Uterus (tissue), 4 donors: Measurements from ENCODE around the gene SMC3. TPM values are rescaled to one million over a fixed set of nuclear protein-coding genes. Genes with fewer than 3 reads are reported as not detected.
"Not testable (repeated sequence)": the region's sequence is repeated elsewhere in the genome, so short reads cannot be mapped to it uniquely, and the experiment has no call there.

ENCODE experiments used
- DNase-seq, 2 donors: peaks; one replicate each; pipeline ENCODE4 v3.0.0-alpha.2; 2019 to 2020
- H3K27ac ChIP-seq, 2 donors: fragments of 200-600 bp; sonication (generic); 1 replicate in 1 of 2; 2 replicates in 1 of 2; pipeline ENCODE4 v1.5.1; 2016 to 2018
- H3K27me3 ChIP-seq, 2 donors: fragments of 200-600 bp; sonication (generic); one replicate each; pipeline ENCODE4 v1.5.1; 2018 to 2019; ENCODE audit warnings: control low read depth in 1 of 2
- H3K36me3 ChIP-seq, 2 donors: fragments of 200-600 bp; sonication (generic); one replicate each; pipeline ENCODE4 v1.5.1; 2019; ENCODE audit warnings: control low read depth in 1 of 2
- H3K4me1 ChIP-seq, 2 donors: fragments of 200-600 bp; sonication (generic); one replicate each; pipeline ENCODE4 v1.5.1; 2018 to 2019; ENCODE audit warnings: control low read depth in 1 of 2
- H3K4me3 ChIP-seq, 2 donors: fragments of 200-600 bp; sonication (generic); 1 replicate in 1 of 2; 2 replicates in 1 of 2; pipeline ENCODE4 v1.5.1; 2018 to 2019; ENCODE audit warnings: mild to moderate bottlenecking in 1 of 2
- H3K9me3 ChIP-seq, 2 donors: fragments of 200-600 bp; sonication (generic); one replicate each; pipeline ENCODE4 v1.5.1; 2019; ENCODE audit warnings: control low read depth in 1 of 2
- CTCF ChIP-seq, 4 experiments: fragments of 200-600 bp in 2 of 4; fragments of 450-650 bp in 2 of 4; sonication (generic) in 2 of 4; IDR thresholded peaks; one replicate each; pipeline ENCODE4 v1.5.1; 2016 to 2019; ENCODE audit warnings: antibody characterized with exemption in 4 of 4, mild to moderate bottlenecking in 2 of 4, moderate library complexity in 1 of 4
- POLR2A ChIP-seq, 2 donors: fragments of 450-650 bp; IDR thresholded peaks; one replicate each; pipeline ENCODE4 v1.6.1; 2016; ENCODE audit warnings: antibody characterized with exemption in 2 of 2, mild to moderate bottlenecking in 1 of 2, moderate library complexity in 1 of 2
- intact Hi-C: fragments of 100-400 bp; cut with DNase I; formaldehyde crosslinking; loops from one replicate; pipeline ENCODE4 v1.15.1; 2023; ENCODE audit warnings: low total_unique reads
- total RNA-seq, 4 donors: library from RNA; depleted of rRNA in 3 of 4; stranded (reverse); fragments of >200 nt in 3 of 4; gene quantifications; one replicate each; pipeline versions ENCODE4 v1.1.0 to v1.2.4, GENCODE V29; 2014 to 2023
- donor health status: DM: yes; HTN: yes; CAD: no.

The SMC3 gene
- total RNA-seq, 4 donors from 2014 or later = 12.4 to 45.3 (median 39.3) TPM

GRCh38 chr10:110601581-110601980 lies 34.1 kb downstream of the SMC3 start:
- no peaks in the 10 kb centered on the region for H3K27me3 ChIP-seq
- DNase-seq = no peak
- intact Hi-C loops = no loop called here

GRCh38 chr10:110608087-110608486 lies 40.6 kb downstream of the SMC3 start:
- no peak overlapping the region for H3K27ac ChIP-seq
- no peaks in the 10 kb centered on the region for H3K27me3 ChIP-seq
- no peak overlapping the region for H3K4me3 ChIP-seq
- TF ChIP-seq POLR2A (IDR thresholded peaks at IDR 0.05) (no peak), CTCF (IDR thresholded peaks at IDR 0.05) (no peak)
- no peaks in the 10 kb centered on the region for H3K36me3 ChIP-seq
- no peaks in the 10 kb centered on the region for H3K4me1 ChIP-seq
- intact Hi-C loops = no loop called here
- H3K9me3 ChIP-seq = no peaks in the 10 kb centered on the region
- no peak for DNase-seq

More at GRCh38 chr10:110601581-110601980, 34.1 kb downstream of the SMC3 start:
- no peaks in the 10 kb centered on the region for H3K4me1 ChIP-seq
- H3K9me3 ChIP-seq = no peaks in the 10 kb centered on the region
- no peak for TF ChIP-seq CTCF (IDR thresholded peaks at IDR 0.05)
- no peak for TF ChIP-seq POLR2A (IDR thresholded peaks at IDR 0.05)
- no peak overlapping the region for H3K27ac ChIP-seq
- no peak overlapping the region for H3K4me3 ChIP-seq
- H3K36me3 ChIP-seq = no peaks in the 10 kb centered on the region

- intact Hi-C loops = no loop called here
- Histone ChIP-seq H3K27me3 (no peaks in the 10 kb centered on the region), H3K4me1 (no peaks in the 10 kb centered on the region), H3K36me3 (no peaks in the 10 kb centered on the region), H3K27ac (no peak overlapping the region), H3K4me3 (no peak overlapping the region), H3K9me3 (no peaks in the 10 kb centered on the region)
- no peak for DNase-seq
- no peak for TF ChIP-seq CTCF (IDR thresholded peaks at IDR 0.05)
Measured at GRCh38 chr10:110609605-110610004, 42.1 kb downstream of the SMC3 start.

- Histone ChIP-seq H3K27ac (no peak overlapping the region), H3K4me3 (no peak overlapping the region), H3K9me3 (no peaks in the 10 kb centered on the region), H3K27me3 (no peaks in the 10 kb centered on the region), H3K4me1 (no peaks in the 10 kb centered on the region), H3K36me3 (no peaks in the 10 kb centered on the region)
- no peak for TF ChIP-seq POLR2A (IDR thresholded peaks at IDR 0.05)
- TF ChIP-seq CTCF (IDR thresholded peaks at IDR 0.05) = peak; percentile 49 to 71 (median 56)
- intact Hi-C loops = no loop called here
- DNase-seq = peak in 1 of 2 donors; percentile 29
Measured at GRCh38 chr10:110610308-110610774, 42.8 kb downstream of the SMC3 start.

- H3K36me3 ChIP-seq, H3K4me3 ChIP-seq, H3K27ac ChIP-seq, H3K27me3 ChIP-seq, H3K9me3 ChIP-seq, H3K4me1 ChIP-seq, intact Hi-C loops, DNase-seq: not testable (repeated sequence)
Measured at GRCh38 chr10:110610781-110611180, 43.3 kb downstream of the SMC3 start.

GRCh38 chr10:110612087-110612486 lies 44.6 kb downstream of the SMC3 start:
- no peaks in the 10 kb centered on the region for H3K36me3 ChIP-seq
- H3K9me3 ChIP-seq = no peaks in the 10 kb centered on the region
- intact Hi-C loops = no loop called here
- TF ChIP-seq CTCF (IDR thresholded peaks at IDR 0.05) (no peak), POLR2A (IDR thresholded peaks at IDR 0.05) (no peak)
- no peaks in the 10 kb centered on the region for H3K4me1 ChIP-seq
- no peak for DNase-seq
- no peak overlapping the region for H3K27ac ChIP-seq
- H3K27me3 ChIP-seq = no peaks in the 10 kb centered on the region
- H3K4me3 ChIP-seq = no peak overlapping the region
